Hepatocyte (in vitro differentiated cells): ENCODE data around the gene SEMA6A. TPM values are rescaled to one million over a fixed set of nuclear protein-coding genes. Genes with fewer than 3 reads are reported as not detected.

Source experiments
- DNase-seq: peaks from one replicate; pipeline ENCODE4 v3.0.0-alpha.2; 2016; ENCODE audit warnings: low spot score
- H2AFZ ChIP-seq: fragments of 200-600 bp; sonication (generic); 2 replicates; pipeline ENCODE4 v1.6.0; 2016; ENCODE audit warnings: antibody characterized with exemption, mild to moderate bottlenecking
- H3K27ac ChIP-seq: fragments of 200-600 bp; sonication (generic); 2 replicates; pipeline ENCODE4 v1.5.1; 2016; ENCODE audit warnings: mild to moderate bottlenecking
- H3K27me3 ChIP-seq: fragments of 200-600 bp; sonication (generic); 2 replicates; pipeline ENCODE4 v1.6.1; 2016
- H3K36me3 ChIP-seq: fragments of 200-600 bp; sonication (generic); replicated peaks from 2 replicates; pipeline ENCODE4 v1.5.1; 2016; ENCODE audit warnings: low read depth; ENCODE audit not compliant: insufficient read depth
- H3K4me1 ChIP-seq: fragments of 200-600 bp; sonication (generic); 2 replicates; pipeline ENCODE4 v1.5.1; 2016; ENCODE audit warnings: mild to moderate bottlenecking, moderate library complexity; ENCODE audit not compliant: insufficient read depth
- H3K4me2 ChIP-seq: fragments of 200-600 bp; sonication (generic); 2 replicates; pipeline ENCODE4 v1.6.0; 2016
- H3K4me3 ChIP-seq: fragments of 200-600 bp; sonication (generic); 2 replicates; pipeline ENCODE4 v1.5.1; 2016; ENCODE audit warnings: mild to moderate bottlenecking
- H3K79me2 ChIP-seq: fragments of 200-600 bp; sonication (generic); 2 replicates; pipeline ENCODE4 v1.6.0; 2017; ENCODE audit warnings: mild to moderate bottlenecking
- H3K9me2 ChIP-seq: fragments of 200-600 bp; sonication (generic); replicated peaks from 2 replicates; pipeline ENCODE4 v1.6.0; 2017; ENCODE audit warnings: mild to moderate bottlenecking; ENCODE audit not compliant: insufficient read depth
- H3K9me3 ChIP-seq: fragments of 200-600 bp; sonication (generic); 2 replicates; pipeline ENCODE4 v1.5.1; 2016; ENCODE audit warnings: low read depth, mild to moderate bottlenecking
- H4K20me1 ChIP-seq: fragments of 200-600 bp; sonication (generic); 2 replicates; pipeline ENCODE4 v1.6.0; 2016; ENCODE audit warnings: mild to moderate bottlenecking; ENCODE audit not compliant: insufficient read depth, poor library complexity, severe bottlenecking
- EZH2 ChIP-seq: fragments of 200-600 bp; sonication (generic); IDR thresholded peaks from 2 replicates; pipeline ENCODE4 v1.6.1; 2016; ENCODE audit warnings: antibody characterized with exemption, mild to moderate bottlenecking, borderline replicate concordance
- EZH2phosphoT487 ChIP-seq: fragments of 200-600 bp; sonication (generic); IDR thresholded peaks from one replicate; pipeline ENCODE4 v1.6.1; 2018; ENCODE audit warnings: antibody characterized with exemption, mild to moderate bottlenecking, low read depth, moderate library complexity; ENCODE audit not compliant: unreplicated experiment, severe bottlenecking
- WGBS: methylation state at CpG from one replicate; pipeline ENCODE4 v1.1.6; 2016; ENCODE audit warnings: low lambda C conversion rate; ENCODE audit errors: missing lambda C conversion rate; 5-methylcytosine and 5-hydroxymethylcytosine counted together
- polyA plus RNA-seq: library from polyadenylated mRNA; unstranded; fragments of >200 nt; fragmentation: Nextera tagmentation; extraction: Ambion mirVana; gene quantifications from 2 replicates; pipeline ENCODE4 v1.2.1, GENCODE V29; 2016
- total RNA-seq: library from RNA; depleted of rRNA; stranded (reverse); fragments of >200 nt; gene quantifications from 2 replicates; pipeline ENCODE4 v1.2.3, GENCODE V29; 2014
- TF ChIP-seq, protein P1 (sequence below): fragments of 200-600 bp; sonication (generic); IDR thresholded peaks from 2 replicates; pipeline ENCODE4 v1.5.1; 2016; ENCODE audit warnings: antibody characterized with exemption, mild to moderate bottlenecking; ENCODE audit not compliant: poor library complexity

Gene SEMA6A
- total and polyA plus RNA-seq, 2 experiments from 2014 or later, result 38.2 to 68.6 TPM

DNA sequence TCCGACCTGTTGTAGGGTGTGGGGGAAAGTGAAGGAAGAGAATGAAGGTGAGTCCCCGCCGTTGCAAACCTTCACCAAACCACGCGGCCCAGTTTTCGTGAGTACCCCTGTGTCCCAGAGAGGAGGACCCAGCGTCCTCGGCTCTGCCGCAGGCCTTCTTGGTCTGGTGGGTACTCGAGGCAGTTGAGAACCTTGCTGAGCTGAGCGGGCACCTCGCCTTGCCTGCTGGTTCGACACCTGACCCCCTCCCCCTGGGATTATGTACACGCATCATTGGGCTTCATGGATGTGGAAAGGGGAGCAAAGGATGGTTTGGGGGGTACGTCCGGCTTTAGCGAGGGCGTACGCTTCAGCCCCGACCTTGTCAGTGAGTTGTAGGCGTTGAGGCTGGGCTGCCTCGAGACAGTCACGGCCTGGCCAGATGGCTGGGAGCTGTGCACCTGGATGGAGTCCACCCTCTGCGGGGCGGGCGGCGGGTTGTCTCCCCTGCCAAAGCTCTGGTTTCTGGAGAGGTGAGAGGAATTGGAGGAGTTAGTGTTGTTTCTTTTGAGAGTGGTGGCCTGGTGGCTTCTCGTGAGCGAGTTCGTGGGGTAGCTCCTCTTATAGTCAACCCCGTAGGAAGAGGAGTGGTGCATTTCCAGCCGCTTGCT lies 128.1 kb downstream of the SEMA6A start:
- H3K4me2 ChIP-seq, result no peak overlapping the region
- H3K9me2 ChIP-seq, result no peaks in the 10 kb centered on the region
- no peak overlapping the region for H2AFZ ChIP-seq
- WGBS, result 98% methylated on average over 28 of the region's 32 CpGs
- TF ChIP-seq EZH2, result no peak
- TF ChIP-seq, protein P1, sequence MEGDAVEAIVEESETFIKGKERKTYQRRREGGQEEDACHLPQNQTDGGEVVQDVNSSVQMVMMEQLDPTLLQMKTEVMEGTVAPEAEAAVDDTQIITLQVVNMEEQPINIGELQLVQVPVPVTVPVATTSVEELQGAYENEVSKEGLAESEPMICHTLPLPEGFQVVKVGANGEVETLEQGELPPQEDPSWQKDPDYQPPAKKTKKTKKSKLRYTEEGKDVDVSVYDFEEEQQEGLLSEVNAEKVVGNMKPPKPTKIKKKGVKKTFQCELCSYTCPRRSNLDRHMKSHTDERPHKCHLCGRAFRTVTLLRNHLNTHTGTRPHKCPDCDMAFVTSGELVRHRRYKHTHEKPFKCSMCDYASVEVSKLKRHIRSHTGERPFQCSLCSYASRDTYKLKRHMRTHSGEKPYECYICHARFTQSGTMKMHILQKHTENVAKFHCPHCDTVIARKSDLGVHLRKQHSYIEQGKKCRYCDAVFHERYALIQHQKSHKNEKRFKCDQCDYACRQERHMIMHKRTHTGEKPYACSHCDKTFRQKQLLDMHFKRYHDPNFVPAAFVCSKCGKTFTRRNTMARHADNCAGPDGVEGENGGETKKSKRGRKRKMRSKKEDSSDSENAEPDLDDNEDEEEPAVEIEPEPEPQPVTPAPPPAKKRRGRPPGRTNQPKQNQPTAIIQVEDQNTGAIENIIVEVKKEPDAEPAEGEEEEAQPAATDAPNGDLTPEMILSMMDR, result no peak
- no peak for TF ChIP-seq EZH2phosphoT487
- no peak overlapping the region for H3K27ac ChIP-seq
- no peaks in the 10 kb centered on the region for H3K27me3 ChIP-seq
- H3K4me1 ChIP-seq, result peaks cover 5% of the 10 kb centered on the region
- H3K36me3 ChIP-seq, result no peaks in the 10 kb centered on the region
- no peak overlapping the region for H3K4me3 ChIP-seq
- no peaks in the 10 kb centered on the region for H3K79me2 ChIP-seq
- no peaks in the 10 kb centered on the region for H3K9me3 ChIP-seq
- no peaks in the 10 kb centered on the region for H4K20me1 ChIP-seq
- DNase-seq, result no peak

DNA sequence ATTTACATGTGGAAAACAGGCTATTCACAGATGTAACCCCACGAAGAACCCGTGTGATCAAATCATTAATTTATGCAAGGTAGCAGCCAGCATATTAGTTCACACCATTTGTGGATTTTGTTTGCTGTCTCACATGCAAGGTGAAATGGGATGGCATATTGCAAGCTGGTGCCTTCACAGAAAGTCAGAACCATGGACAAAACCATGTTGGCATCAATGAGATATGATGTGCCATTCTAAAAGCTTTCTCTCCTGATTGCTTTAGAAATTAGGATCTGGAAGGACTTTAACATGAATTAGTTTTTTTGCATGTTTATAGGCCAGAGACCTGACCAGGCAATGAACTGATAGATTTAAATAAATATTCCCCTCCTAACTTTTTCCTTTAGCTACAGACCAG lies 129.3 kb downstream of the SEMA6A start:
- Histone ChIP-seq H3K79me2 (no peaks in the 10 kb centered on the region), H3K4me1 (peaks cover 5% of the 10 kb centered on the region), H3K4me3 (no peak overlapping the region), H3K36me3 (no peaks in the 10 kb centered on the region), H3K9me2 (no peaks in the 10 kb centered on the region), H3K4me2 (no peak overlapping the region), H3K9me3 (no peaks in the 10 kb centered on the region), H2AFZ (no peak overlapping the region), H3K27ac (no peak overlapping the region), H4K20me1 (no peaks in the 10 kb centered on the region), H3K27me3 (no peaks in the 10 kb centered on the region)
- TF ChIP-seq EZH2phosphoT487 (no peak), EZH2 (no peak)
- TF ChIP-seq, protein P1, result no peak
- 97% methylated on average over 2 of the region's 2 CpGs for WGBS
- no peak for DNase-seq

DNA sequence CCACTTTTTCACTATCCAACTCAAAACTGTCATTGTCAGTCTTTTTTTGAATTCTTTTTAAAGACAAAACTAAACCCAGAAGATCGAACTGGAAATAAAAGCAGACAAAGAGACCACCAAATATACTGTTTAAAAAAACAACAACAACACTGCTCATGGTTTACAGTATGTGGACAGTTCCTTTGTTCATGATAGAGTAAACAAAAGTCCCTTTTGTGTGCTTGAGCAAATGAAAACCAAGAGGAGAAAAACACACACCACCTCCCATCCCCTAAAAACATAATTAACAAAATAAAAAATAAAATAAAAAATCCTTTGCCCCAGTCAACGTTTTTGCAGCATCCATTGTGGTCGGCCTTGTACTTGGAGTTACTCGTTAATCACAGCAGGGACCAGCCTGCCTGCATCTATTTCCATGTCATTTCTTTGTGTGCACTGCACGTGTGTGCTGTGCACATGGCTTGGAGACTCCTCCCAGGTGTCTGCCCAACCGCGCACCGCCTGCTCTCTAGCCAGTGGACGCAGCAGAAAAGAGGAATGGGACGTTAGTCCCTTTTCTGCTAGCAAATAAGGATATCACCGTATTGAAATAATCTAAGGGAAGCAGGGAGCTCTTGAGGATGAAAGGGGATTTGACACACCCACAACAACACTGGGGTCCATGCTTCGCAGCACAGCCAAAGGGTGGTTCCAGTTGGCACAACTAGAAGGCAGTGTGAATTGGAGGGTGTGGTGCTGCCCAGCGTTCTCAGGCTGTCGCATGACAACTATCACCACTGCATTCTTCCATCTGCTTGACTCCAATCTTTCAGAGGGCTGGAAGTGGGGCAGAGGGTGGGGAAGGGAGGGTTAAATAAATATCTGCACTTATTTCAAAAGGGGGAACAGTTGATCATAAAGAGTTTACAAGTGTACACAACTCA lies 130.0 kb downstream of the SEMA6A start:
- H3K9me2 ChIP-seq, result no peaks in the 10 kb centered on the region
- H3K4me3 ChIP-seq, result no peak overlapping the region
- no peaks in the 10 kb centered on the region for H3K36me3 ChIP-seq
- no peak overlapping the region for H2AFZ ChIP-seq
- TF ChIP-seq EZH2phosphoT487, result no peak
- TF ChIP-seq, protein P1, result no peak
- TF ChIP-seq EZH2, result no peak
- no peak overlapping the region for H3K4me2 ChIP-seq
- DNase-seq, result no peak
- H3K27me3 ChIP-seq, result no peaks in the 10 kb centered on the region
- WGBS, result 87% methylated on average over 14 of the region's 14 CpGs
- H4K20me1 ChIP-seq, result no peaks in the 10 kb centered on the region
- H3K27ac ChIP-seq, result no peak overlapping the region
- no peaks in the 10 kb centered on the region for H3K9me3 ChIP-seq
- H3K4me1 ChIP-seq, result peaks cover 5% of the 10 kb centered on the region
- H3K79me2 ChIP-seq, result no peaks in the 10 kb centered on the region
